Neural cell (in vitro differentiated cells): ENCODE results near the gene CMAS. TPM values are rescaled to one million over a fixed set of nuclear protein-coding genes. Genes with fewer than 3 reads are reported as not detected.
"Not testable (repeated sequence)": the region's sequence is repeated elsewhere in the genome, so short reads cannot be mapped to it uniquely, and the experiment has no call there.

Experiments used
- H2AFZ ChIP-seq: fragments of 200-600, 300-800 bp; sonication (generic), shearing (Covaris generic); 2 replicates; pipeline ENCODE4 v1.6.0; 2014; ENCODE audit warnings: low read depth, mild to moderate bottlenecking, antibody characterized with exemption, low read length, moderate library complexity
- H3F3A ChIP-seq: fragments of 200-600 bp; shearing (Covaris generic); 2 replicates; pipeline ENCODE4 v1.6.1; 2016; ENCODE audit warnings: mild to moderate bottlenecking, moderate library complexity, mixed read lengths, antibody characterized with exemption, low read length; ENCODE audit not compliant: insufficient read depth, poor library complexity, severe bottlenecking
- H3K27ac ChIP-seq: fragments of 200-600, 300-800 bp; sonication (generic), shearing (Covaris generic); 2 replicates; pipeline ENCODE4 v1.5.1; 2014; ENCODE audit warnings: mild to moderate bottlenecking, low read length, moderate library complexity
- H3K27me3 ChIP-seq: fragments of 300-800, 200-600 bp; sonication (generic), shearing (Covaris generic); 2 replicates; pipeline ENCODE4 v1.6.0; 2014; ENCODE audit warnings: mild to moderate bottlenecking, low read depth, low read length, moderate library complexity; ENCODE audit not compliant: insufficient read depth
- H3K36me3 ChIP-seq: fragments of 300-800, 200-600 bp; sonication (generic), shearing (Covaris generic); 2 replicates; pipeline ENCODE4 v1.5.1; 2014; ENCODE audit warnings: mild to moderate bottlenecking, antibody characterized with exemption, low read length, moderate library complexity; ENCODE audit not compliant: insufficient read depth
- H3K4me2 ChIP-seq: fragments of 300-800, 200-600 bp; sonication (generic), shearing (Covaris generic); 2 replicates; pipeline ENCODE4 v1.6.0; 2014; ENCODE audit warnings: mild to moderate bottlenecking, low read length
- H3K4me3 ChIP-seq: fragments of 300-800, 200-600 bp; sonication (generic), shearing (Covaris generic); 2 replicates; pipeline ENCODE4 v1.5.1; 2014; ENCODE audit warnings: mild to moderate bottlenecking, low read length, moderate library complexity
- H3K79me2 ChIP-seq: fragments of 200-600 bp; shearing (Covaris generic); replicated peaks from 2 replicates; pipeline ENCODE4 v1.6.0; 2014; ENCODE audit warnings: mild to moderate bottlenecking, low read length, moderate library complexity; ENCODE audit not compliant: insufficient read depth
- H3K9ac ChIP-seq: fragments of 300-800, 200-600 bp; sonication (generic), shearing (Covaris generic); 2 replicates; pipeline ENCODE4 v1.6.1; 2016; ENCODE audit warnings: mild to moderate bottlenecking, low read length, mixed read lengths
- H3K9me2 ChIP-seq: fragments of 200-600 bp; shearing (Covaris generic); 2 replicates; pipeline ENCODE4 v1.6.1; 2016; ENCODE audit warnings: mild to moderate bottlenecking, low read length, mixed read lengths; ENCODE audit not compliant: insufficient read depth
- H3K9me3 ChIP-seq: fragments of 200-600, 300-800 bp; sonication (generic), shearing (Covaris generic); 2 replicates; pipeline ENCODE4 v1.6.1; 2016; ENCODE audit warnings: mild to moderate bottlenecking, mixed run types, low read length, moderate library complexity, mixed read lengths
- H4K20me1 ChIP-seq: fragments of 200-600 bp; shearing (Covaris generic); 2 replicates; pipeline ENCODE4 v1.6.1; 2016; ENCODE audit warnings: mild to moderate bottlenecking, mixed run types; ENCODE audit not compliant: insufficient read depth
- CTCF ChIP-seq: fragments of 450-650 bp; IDR thresholded peaks from 2 replicates; pipeline ENCODE4 v1.5.1; 2014; ENCODE audit warnings: antibody characterized with exemption, mild to moderate bottlenecking, moderate library complexity; ENCODE audit not compliant: poor library complexity, severe bottlenecking
- EP300 ChIP-seq: fragments of 450-650 bp; conservative IDR thresholded peaks from 2 replicates; pipeline ENCODE4 v1.6.1; 2014; ENCODE audit warnings: antibody characterized with exemption, mild to moderate bottlenecking, moderate library complexity; ENCODE audit not compliant: poor library complexity, severe bottlenecking
- EZH2 ChIP-seq: fragments of 200-600, 300-800 bp; shearing (Covaris generic), sonication (generic); IDR thresholded peaks from 2 replicates; pipeline ENCODE4 v1.6.1; 2014; ENCODE audit warnings: antibody characterized with exemption, low read length, borderline replicate concordance, mild to moderate bottlenecking; ENCODE audit not compliant: insufficient read depth, poor library complexity, severe bottlenecking
- MXI1 ChIP-seq: fragments of 450-650 bp; conservative IDR thresholded peaks from 2 replicates; pipeline ENCODE4 v1.6.1; 2014; ENCODE audit warnings: antibody characterized with exemption, mild to moderate bottlenecking; ENCODE audit not compliant: poor library complexity, severe bottlenecking
- POLR2AphosphoS5 ChIP-seq: IDR thresholded peaks from 2 replicates; pipeline ENCODE4 v1.6.1; 2012
- RAD21 ChIP-seq: fragments of 450-650 bp; conservative IDR thresholded peaks from 2 replicates; pipeline ENCODE4 v1.6.1; 2014; ENCODE audit warnings: antibody characterized with exemption, mild to moderate bottlenecking, moderate library complexity
- SMC3 ChIP-seq: fragments of 450-650 bp; conservative IDR thresholded peaks from 2 replicates; pipeline ENCODE4 v1.6.1; 2014; ENCODE audit warnings: antibody characterized with exemption, mild to moderate bottlenecking, moderate library complexity; ENCODE audit not compliant: poor library complexity
- TAF1 ChIP-seq: IDR thresholded peaks from 2 replicates; pipeline ENCODE4 v1.6.1; 2012; ENCODE audit warnings: low read depth
- polyA plus RNA-seq: library from polyadenylated mRNA; depleted of rRNA; stranded (reverse); fragments of >200 nt; gene quantifications from 2 replicates; pipeline ENCODE4 v1.2.3, GENCODE V29; 2014
- TF ChIP-seq, protein P1 (sequence below): IDR thresholded peaks from 2 replicates; pipeline ENCODE4 v1.6.1; 2012; ENCODE audit warnings: borderline replicate concordance

Gene CMAS
- polyA plus RNA-seq, 1 donor from 2014 or later, result 85.2 TPM

DNA sequence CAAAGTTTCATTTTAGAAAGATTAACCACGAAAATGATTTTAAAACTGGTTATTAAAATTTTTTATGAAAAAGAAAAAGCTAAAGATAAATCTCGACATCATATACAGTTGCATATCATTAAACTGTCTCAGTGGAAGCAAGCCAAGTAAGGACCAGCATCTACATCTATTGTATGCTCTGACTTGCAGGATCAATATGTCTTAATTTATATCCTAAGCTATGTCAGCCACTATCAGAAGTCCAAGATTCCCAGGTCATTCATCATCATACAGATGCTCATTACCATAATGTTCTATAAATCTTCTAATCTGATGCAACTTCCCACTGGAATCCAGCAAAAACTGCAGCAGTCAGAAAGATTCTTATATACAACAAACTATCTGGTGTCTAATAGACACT is 43.5 kb downstream of the CMAS start:
- TF ChIP-seq TAF1 (no peak), SMC3 (no peak), CTCF (no peak), EZH2 (no peak), EP300 (no peak), RAD21 (no peak), MXI1 (no peak), POLR2AphosphoS5 (no peak)
- TF ChIP-seq, protein P1, sequence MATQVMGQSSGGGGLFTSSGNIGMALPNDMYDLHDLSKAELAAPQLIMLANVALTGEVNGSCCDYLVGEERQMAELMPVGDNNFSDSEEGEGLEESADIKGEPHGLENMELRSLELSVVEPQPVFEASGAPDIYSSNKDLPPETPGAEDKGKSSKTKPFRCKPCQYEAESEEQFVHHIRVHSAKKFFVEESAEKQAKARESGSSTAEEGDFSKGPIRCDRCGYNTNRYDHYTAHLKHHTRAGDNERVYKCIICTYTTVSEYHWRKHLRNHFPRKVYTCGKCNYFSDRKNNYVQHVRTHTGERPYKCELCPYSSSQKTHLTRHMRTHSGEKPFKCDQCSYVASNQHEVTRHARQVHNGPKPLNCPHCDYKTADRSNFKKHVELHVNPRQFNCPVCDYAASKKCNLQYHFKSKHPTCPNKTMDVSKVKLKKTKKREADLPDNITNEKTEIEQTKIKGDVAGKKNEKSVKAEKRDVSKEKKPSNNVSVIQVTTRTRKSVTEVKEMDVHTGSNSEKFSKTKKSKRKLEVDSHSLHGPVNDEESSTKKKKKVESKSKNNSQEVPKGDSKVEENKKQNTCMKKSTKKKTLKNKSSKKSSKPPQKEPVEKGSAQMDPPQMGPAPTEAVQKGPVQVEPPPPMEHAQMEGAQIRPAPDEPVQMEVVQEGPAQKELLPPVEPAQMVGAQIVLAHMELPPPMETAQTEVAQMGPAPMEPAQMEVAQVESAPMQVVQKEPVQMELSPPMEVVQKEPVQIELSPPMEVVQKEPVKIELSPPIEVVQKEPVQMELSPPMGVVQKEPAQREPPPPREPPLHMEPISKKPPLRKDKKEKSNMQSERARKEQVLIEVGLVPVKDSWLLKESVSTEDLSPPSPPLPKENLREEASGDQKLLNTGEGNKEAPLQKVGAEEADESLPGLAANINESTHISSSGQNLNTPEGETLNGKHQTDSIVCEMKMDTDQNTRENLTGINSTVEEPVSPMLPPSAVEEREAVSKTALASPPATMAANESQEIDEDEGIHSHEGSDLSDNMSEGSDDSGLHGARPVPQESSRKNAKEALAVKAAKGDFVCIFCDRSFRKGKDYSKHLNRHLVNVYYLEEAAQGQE, result no peak
- no peaks in the 10 kb centered on the region for H4K20me1 ChIP-seq
- no peaks in the 10 kb centered on the region for H3K9me2 ChIP-seq
- H3K4me3 ChIP-seq, result no peak overlapping the region
- H2AFZ ChIP-seq, result no peak overlapping the region
- no peak overlapping the region for H3K27ac ChIP-seq
- H3K79me2 ChIP-seq, result no peaks in the 10 kb centered on the region
- H3K9ac ChIP-seq, result no peak overlapping the region
- no peaks in the 10 kb centered on the region for H3K9me3 ChIP-seq
- no peaks in the 10 kb centered on the region for H3F3A ChIP-seq
- H3K27me3 ChIP-seq, result no peaks in the 10 kb centered on the region
- no peaks in the 10 kb centered on the region for H3K36me3 ChIP-seq
- no peak overlapping the region for H3K4me2 ChIP-seq

- not testable (repeated sequence) for H3K27ac ChIP-seq, H4K20me1 ChIP-seq, H3K4me3 ChIP-seq, H3K79me2 ChIP-seq, H3K4me2 ChIP-seq, H3K27me3 ChIP-seq, H2AFZ ChIP-seq, H3K9me2 ChIP-seq, H3K9ac ChIP-seq, H3F3A ChIP-seq, H3K36me3 ChIP-seq, H3K9me3 ChIP-seq
Observed at GRCh38 chr12:22099062-22099461, 53.0 kb downstream of the CMAS start.

DNA sequence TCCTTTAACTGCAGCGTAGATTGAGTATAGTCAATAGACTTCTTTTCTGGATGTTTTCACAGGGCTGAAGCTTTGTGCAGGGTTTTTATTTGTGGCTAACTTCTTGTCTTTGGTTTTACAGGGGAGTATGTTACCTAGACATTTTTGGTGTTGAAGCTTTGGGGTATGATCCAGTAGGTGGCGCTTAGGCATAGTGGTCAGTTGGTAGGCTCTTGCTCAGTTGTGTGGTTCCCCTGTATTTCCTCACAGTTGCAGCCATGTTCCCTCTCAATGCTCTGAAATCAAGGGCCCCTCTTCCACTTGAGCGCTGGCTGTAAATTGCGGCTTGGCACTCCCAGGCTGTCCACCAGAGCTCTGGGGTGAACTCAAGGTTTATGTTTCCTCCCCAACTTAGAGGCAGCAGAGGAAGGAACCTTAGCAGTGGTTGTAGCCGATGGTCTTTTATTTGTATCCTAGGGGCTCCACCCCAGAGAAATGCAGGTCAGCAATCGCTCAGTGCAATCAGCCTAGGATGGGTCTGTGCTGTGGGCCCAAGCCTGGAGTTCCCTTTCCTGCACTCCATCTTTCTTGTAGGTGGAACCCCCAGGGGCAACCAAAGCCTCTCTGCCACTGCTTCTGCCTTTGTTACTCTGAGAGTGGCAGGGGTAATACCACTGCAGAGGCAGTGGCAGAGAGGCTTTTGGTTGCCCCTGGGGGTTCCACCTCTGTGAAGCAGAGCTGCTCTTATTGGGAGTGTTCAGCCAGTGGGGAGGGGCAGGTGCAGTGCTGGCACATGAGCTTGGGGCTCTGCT is 55.1 kb downstream of the CMAS start:
- Histone ChIP-seq H3K9ac (no peak overlapping the region), H3K4me2 (no peak overlapping the region), H3K9me3 (no peaks in the 10 kb centered on the region), H2AFZ (no peak overlapping the region), H3K27ac (no peak overlapping the region), H3K27me3 (no peaks in the 10 kb centered on the region), H3K36me3 (no peaks in the 10 kb centered on the region), H3F3A (no peaks in the 10 kb centered on the region), H4K20me1 (no peaks in the 10 kb centered on the region), H3K4me3 (no peak overlapping the region), H3K9me2 (no peaks in the 10 kb centered on the region), H3K79me2 (no peaks in the 10 kb centered on the region)
- TF ChIP-seq POLR2AphosphoS5 (no peak), TAF1 (no peak), MXI1 (no peak), EP300 (no peak), SMC3 (no peak), RAD21 (no peak), CTCF (no peak), EZH2 (no peak)
- TF ChIP-seq, protein P1, result no peak
